ENCODE data around the gene ZNF679.
"Not testable (repeated sequence)": the region's sequence is repeated elsewhere in the genome, so short reads cannot be mapped to it uniquely, and the experiment has no call there.

Gene ZNF679

GRCh38 chr7:64228174-64228573 is at the start of gene ZNF679:
TSS of gene ZNF679 (plus strand) at chr7:64228474. CDS start at chr7:64249118, 20,644 bp downstream.
- not testable (repeated sequence) for DNase-seq

GRCh38 chr7:64180989-64181388 is 47.3 kb upstream of the ZNF679 start:
- no peak for DNase-seq

- no peak for DNase-seq
Measured at GRCh38 chr7:64181586-64181985, 46.7 kb upstream of the ZNF679 start.

GRCh38 chr7:64182036-64182790 is 46.1 kb upstream of the ZNF679 start:
- DNase-seq: no peak

DNA sequence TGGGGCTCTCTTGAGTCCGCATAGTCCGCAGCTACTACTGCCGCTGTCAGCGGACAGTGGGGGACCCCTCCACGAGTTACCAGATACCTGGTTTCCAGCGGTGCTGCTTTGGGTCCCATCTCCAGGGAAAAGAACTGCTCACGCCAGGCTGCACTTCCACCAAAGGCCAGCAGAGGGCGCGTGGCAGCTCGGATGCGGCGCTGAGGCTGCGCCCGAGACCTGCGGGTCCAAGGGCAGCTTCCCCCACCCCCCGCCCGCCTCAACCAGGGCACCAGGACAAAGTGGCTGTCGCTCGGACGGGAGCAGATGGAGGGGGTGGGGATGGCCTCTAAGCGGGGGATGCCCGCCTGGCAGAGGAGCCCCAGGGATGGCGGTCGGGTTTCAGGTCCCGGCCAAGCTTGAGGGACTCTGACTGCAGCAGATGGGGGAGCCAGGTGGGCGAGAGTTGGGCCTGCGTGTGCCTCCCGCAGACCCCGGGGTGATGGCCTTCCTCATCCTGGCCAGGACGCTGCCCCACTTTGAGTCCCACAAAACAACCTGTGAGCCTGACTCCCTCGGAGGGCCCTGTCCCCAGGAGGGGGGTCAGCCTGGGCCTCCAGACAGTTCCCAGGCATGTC is 45.0 kb upstream of the ZNF679 start:
- DNase-seq: no peak

- DNase-seq: no peak
Measured at GRCh38 chr7:64183827-64184372, 44.4 kb upstream of the ZNF679 start.

DNA sequence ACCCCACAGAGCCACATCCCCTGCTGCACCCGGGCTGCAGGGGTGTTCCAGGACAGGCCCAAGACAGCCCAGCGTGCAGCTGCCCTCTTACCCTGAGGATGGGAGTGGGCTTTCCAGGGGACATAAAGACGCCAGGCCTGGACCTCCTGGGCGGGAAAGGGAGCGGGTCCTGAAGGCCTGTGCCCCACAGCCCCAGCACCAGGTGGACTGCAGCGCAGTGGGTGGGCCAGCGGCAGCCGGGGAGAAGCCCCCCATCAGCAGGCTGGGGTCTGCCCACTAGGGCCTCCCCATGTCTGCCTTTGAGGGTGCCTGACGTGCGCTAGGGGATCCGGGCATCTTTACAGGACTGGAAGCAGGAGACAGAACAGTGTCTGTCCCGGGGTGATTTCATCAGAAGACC is 43.9 kb upstream of the ZNF679 start:
- no peak for DNase-seq

DNA sequence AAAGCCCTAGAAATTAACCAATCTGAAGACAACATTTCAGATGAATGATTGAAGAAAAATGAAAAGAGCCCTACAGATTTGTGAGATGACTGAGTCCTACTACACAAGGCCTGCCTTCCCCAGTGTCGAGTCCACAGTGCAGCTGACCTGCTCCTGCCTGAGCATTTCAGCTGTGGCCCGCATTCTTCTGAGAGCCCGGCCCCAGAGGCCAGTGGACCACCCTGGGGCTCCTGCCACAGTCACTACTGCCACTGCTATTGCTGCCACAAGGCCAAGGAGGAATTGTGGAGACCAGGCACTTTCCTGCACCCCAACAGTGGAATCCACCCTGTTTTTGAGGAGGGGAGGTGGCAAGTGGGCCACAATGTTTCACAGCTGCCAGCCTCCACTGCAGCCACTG is 40.9 kb upstream of the ZNF679 start:
- DNase-seq: no peak

GRCh38 chr7:64192148-64192704 is 36.0 kb upstream of the ZNF679 start:
- no peak for DNase-seq

DNA sequence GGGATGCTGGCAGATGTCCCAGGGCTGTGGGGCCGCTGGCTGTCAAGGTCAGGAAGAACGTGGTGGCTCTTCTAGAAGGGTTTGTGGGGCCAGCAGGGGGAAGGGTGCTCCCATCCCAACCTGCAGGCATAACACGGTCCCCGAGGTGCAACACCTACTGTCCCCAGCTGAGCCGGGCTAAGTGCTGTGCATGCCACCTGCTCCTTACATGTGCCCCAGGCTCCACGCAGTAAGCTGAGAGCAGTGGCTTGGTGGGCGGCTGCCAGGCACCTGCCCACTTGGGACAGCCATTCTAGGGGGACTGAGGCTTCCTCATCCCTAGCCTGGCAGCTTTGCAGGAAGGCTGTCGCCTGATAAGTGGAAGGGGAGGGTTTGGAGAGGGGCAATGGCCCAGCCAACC is 35.5 kb upstream of the ZNF679 start:
- DNase-seq: no peak

GRCh38 chr7:64206903-64207302 is 21.4 kb upstream of the ZNF679 start, which contains the start of gene ZNF735:
TSS of gene ZNF735 (plus strand) at chr7:64207203. CDS start at chr7:64207203, 0 bp downstream.
- DNase-seq: no peak

DNA sequence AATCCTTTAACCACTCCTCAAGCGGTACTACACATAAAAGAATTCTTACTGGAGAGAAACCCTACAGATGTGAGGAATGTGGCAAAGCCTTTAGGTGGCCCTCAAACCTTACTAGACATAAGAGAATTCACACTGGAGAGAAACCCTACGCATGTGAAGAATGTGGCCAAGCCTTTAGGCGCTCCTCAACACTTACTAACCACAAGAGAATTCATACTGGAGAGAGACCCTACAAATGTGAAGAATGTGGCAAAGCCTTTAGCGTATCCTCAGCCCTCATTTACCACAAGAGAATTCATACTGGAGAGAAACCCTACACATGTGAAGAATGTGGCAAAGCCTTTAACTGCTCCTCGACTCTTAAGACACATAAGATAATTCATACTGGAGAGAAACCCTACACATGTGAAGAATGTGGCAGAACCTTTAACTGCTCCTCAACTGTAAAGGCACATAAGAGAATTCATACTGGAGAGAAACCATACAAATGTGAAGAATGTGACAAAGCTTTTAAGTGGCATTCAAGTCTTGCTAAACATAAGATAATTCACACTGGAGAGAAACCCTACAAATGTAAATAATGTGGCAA is 8.5 kb upstream of the ZNF679 start:
- DNase-seq: not testable (repeated sequence)

GRCh38 chr7:64223366-64223765 is 4.9 kb upstream of the ZNF679 start:
- no peak for DNase-seq

DNA sequence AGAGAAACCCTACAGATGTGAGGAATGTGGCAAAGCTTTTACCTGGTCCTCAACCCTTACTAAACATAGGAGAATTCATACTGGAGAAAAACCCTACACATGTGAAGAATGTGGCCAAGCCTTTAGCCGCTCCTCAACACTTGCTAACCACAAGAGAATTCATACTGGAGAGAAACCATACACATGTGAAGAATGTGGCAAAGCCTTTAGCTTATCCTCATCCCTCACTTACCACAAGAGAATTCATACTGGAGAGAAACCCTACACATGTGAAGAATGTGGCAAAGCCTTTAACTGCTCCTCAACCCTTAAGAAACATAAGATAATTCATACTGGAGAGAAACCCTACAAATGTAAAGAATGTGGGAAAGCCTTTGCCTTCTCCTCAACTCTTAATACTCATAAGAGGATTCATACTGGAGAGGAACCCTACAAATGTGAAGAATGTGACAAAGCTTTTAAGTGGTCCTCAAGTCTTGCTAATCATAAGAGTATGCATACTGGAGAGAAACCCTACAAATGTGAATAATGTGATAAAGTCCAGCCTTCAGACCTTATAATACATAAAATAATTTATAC is 38.2 kb downstream of the ZNF679 start:
- DNase-seq: no peak

DNA sequence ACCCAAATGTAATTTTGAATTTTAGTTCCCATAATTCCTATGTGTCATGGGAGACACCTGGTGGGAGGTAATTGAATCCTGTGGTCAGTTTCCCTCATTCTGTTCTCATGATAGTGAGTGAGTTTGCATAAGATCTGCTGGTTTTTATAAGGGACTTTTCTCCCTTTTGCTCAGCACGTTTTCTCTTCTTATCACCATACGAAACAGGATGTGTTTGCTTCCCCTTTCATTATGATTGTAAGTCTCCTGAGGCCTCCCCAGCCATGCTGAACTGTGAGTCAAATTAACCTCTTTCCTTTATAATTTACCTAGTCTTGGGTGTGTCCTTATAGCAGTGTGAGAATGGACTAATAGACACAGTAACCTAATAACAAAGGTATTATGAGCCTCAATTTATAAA is 49.4 kb downstream of the ZNF679 start:
- DNase-seq: no peak

- DNase-seq: no peak
Measured at GRCh38 chr7:64294701-64295420, 66.6 kb downstream of the ZNF679 start.

GRCh38 chr7:64297418-64297817 is 69.1 kb downstream of the ZNF679 start:
- DNase-seq: not testable (repeated sequence)

DNA sequence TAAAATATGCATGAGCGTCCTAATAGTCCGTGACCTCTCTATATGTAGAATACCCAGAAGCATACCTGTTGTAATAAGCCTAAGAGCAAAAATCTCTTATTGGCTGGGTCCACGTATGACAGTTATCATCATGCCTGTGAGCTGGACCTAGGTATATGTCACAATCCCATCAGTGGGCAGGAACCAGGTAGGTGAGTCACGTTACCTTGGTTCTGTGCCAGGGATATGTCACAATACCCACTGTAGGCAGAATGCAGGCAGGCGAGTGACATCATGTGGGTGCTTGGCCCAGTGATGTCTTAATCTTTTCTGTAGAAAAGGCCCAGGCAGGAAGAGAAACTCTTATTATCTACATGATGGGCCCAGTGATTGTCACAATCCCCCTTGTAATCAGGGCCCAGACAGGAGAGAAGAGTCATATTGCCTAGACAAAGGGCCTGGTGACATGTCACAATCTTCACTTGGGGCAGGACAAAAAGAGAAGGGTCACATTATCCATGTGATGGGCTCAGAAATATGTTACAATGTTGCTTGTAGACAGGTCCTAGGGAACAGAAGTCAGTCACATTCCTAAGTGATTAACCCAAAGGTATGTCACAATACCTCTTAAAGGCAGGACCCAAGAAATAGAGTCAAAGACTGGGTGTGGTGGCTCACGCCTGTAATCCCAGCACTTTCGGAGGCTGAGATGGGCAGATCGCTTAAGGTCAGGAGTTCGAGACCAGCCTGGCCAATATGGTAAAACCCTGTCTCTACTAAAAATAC is 72.5 kb downstream of the ZNF679 start:
- DNase-seq: no peak

DNA sequence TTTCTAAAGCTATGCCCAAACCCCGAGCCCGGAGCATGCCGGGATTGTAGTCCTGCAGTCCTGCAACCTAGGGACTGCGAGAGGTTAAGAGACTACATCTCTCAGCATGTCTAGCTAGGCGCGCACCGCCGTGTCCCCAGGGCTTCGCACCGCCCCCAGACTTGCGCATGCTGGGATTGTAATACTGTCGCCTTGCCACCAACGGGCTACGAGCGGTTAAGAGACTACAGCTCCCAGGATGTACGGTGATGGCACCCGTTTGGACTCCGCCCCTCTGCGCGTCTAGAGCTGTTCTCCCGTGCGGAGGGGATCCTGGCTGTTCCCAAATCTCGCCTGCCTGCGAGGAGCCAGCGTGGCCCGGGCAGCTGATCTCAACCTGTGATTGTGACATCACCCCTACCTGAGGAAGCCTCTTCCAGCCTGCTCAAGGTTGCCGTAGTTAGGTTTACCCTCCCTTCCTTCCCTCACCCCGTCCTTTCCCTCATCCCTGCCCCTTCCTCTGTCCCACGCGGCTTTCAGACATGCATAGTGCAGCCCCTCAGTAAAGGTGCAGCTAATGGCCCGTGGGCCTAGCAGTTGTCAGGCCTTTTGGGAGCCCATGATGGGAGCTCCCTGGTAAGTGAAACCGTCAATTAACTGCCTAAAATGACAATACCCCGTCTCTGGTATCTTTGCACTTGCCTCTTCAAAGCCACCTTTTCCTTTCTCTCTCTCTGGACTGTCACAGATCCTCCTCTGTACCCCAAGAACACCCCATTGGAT is 79.2 kb downstream of the ZNF679 start:
- peak; percentile 93 for DNase-seq

GRCh38 chr7:64308016-64308270 is 79.7 kb downstream of the ZNF679 start:
- no peak for DNase-seq

GRCh38 chr7:64310426-64310825 is 82.2 kb downstream of the ZNF679 start:
- no peak for DNase-seq
